Testis (tissue), 3 donors: ENCODE measurements around the gene ZBTB20. TPM values are rescaled to one million over a fixed set of nuclear protein-coding genes. Genes with fewer than 3 reads are reported as not detected.

Experiments
- DNase-seq: peaks from one replicate; pipeline ENCODE4 v3.0.0-alpha.2; 2019
- H3K27ac ChIP-seq, 2 donors: fragments of 200-600 bp; sonication (generic); one replicate each; pipeline ENCODE4 v1.5.1; 2019
- H3K27me3 ChIP-seq: fragments of 200-600 bp; sonication (generic); one replicate; pipeline ENCODE4 v1.5.1; 2019
- H3K36me3 ChIP-seq: fragments of 200-600 bp; sonication (generic); one replicate; pipeline ENCODE4 v1.5.1; 2017; ENCODE audit warnings: low read depth; ENCODE audit errors: missing control alignments
- H3K4me1 ChIP-seq: fragments of 200-600 bp; sonication (generic); one replicate; pipeline ENCODE4 v1.5.1; 2019
- H3K4me3 ChIP-seq, 2 donors: fragments of 200-600 bp; sonication (generic); one replicate each; pipeline ENCODE4 v1.5.1; 2017 to 2019
- H3K9me3 ChIP-seq: fragments of 200-600 bp; sonication (generic); one replicate; pipeline ENCODE4 v1.5.1; 2017
- POLR2A ChIP-seq: fragments of 450-650 bp; IDR thresholded peaks from one replicate; pipeline ENCODE4 v1.6.1; 2017; ENCODE audit warnings: antibody characterized with exemption, mild to moderate bottlenecking, moderate library complexity
- WGBS, 2 donors: methylation state at CpG; one replicate each; pipeline ENCODE4 v1.1.5; 2018; 5-methylcytosine and 5-hydroxymethylcytosine counted together
- intact Hi-C: fragments of 100-400 bp; cut with DNase I; formaldehyde crosslinking; loops from one replicate; pipeline ENCODE4 v1.15.1; 2023; ENCODE audit warnings: low total_unique reads
- polyA plus RNA-seq: library from polyadenylated mRNA; stranded (reverse); fragments of 350-450 nt; fragmentation: Illumina TruSeq; extraction: RNeasy Lipid Tissue Mini Kit (QIAGEN cat#74804); gene quantifications from one replicate; pipeline ENCODE4 v1.2.3, GENCODE V29; 2014; ENCODE audit warnings: low read depth, low replicate concordance; ENCODE audit not compliant: insufficient read depth
- total RNA-seq, 2 donors: library from RNA; depleted of rRNA; stranded (reverse); fragments of >200 nt; gene quantifications; one replicate each; pipeline ENCODE4 v1.2.3, GENCODE V29; 2016
- TF ChIP-seq, protein P1 (sequence below), 3 experiments: fragments of 450-650 bp in 2 of 3; fragments of 200-600 bp in 1 of 3; sonication (generic) in 1 of 3; IDR thresholded peaks; one replicate each; pipeline ENCODE4 v1.5.1; 2016 to 2019; ENCODE audit warnings: antibody characterized with exemption in 3 of 3, mild to moderate bottlenecking in 2 of 3, moderate library complexity in 1 of 3

ZBTB20 gene
- total and polyA plus RNA-seq, 3 donors from 2014 or later = 36.8 to 179 (median 126) TPM

DNA sequence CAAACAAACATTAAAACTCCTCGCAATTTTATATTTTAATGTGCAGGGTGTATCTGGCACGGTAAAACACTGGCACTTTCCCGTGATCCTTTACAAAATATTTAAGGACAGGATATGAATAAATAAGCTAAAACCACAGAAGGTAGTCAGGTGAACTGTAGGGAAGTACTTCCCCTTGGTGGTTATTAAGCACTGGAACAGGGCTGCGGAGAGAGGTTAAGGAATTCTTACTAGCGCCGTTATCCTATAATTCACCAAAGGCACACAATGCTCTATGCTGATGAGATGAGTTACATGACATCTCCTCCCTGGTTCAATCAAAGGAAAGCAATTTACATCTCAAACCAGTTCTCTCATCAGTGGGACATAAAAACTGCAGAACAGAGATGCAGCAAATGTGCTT is 289.8 kb downstream of the ZBTB20 start:
- Histone ChIP-seq H3K4me1 (no peaks in the 10 kb centered on the region), H3K36me3 (no peaks in the 10 kb centered on the region), H3K27me3 (no peaks in the 10 kb centered on the region), H3K4me3 (no peak overlapping the region), H3K9me3 (no peaks in the 10 kb centered on the region), H3K27ac (no peak overlapping the region)
- TF ChIP-seq, protein P1, sequence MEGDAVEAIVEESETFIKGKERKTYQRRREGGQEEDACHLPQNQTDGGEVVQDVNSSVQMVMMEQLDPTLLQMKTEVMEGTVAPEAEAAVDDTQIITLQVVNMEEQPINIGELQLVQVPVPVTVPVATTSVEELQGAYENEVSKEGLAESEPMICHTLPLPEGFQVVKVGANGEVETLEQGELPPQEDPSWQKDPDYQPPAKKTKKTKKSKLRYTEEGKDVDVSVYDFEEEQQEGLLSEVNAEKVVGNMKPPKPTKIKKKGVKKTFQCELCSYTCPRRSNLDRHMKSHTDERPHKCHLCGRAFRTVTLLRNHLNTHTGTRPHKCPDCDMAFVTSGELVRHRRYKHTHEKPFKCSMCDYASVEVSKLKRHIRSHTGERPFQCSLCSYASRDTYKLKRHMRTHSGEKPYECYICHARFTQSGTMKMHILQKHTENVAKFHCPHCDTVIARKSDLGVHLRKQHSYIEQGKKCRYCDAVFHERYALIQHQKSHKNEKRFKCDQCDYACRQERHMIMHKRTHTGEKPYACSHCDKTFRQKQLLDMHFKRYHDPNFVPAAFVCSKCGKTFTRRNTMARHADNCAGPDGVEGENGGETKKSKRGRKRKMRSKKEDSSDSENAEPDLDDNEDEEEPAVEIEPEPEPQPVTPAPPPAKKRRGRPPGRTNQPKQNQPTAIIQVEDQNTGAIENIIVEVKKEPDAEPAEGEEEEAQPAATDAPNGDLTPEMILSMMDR (IDR thresholded peaks at IDR 0.05) = no peak
- TF ChIP-seq POLR2A = no peak
- no peak for DNase-seq
- intact Hi-C loops = no loop called here
- 62 to 68% methylated on average over 6 of the region's 6 CpGs for WGBS, 2 donors

- H3K36me3 ChIP-seq = no peaks in the 10 kb centered on the region
- WGBS, 2 donors = 64 to 73% methylated on average over 1 of the region's 1 CpG
- TF ChIP-seq POLR2A = no peak
- TF ChIP-seq, protein P1 (IDR thresholded peaks at IDR 0.05) = no peak
- intact Hi-C loops = no loop called here
- H3K9me3 ChIP-seq = no peaks in the 10 kb centered on the region
- H3K27me3 ChIP-seq = no peaks in the 10 kb centered on the region
- no peak overlapping the region for H3K27ac ChIP-seq
- no peak for DNase-seq
- no peak overlapping the region for H3K4me3 ChIP-seq
- H3K4me1 ChIP-seq = no peaks in the 10 kb centered on the region
Observed at GRCh38 chr3:114856835-114857234, 290.3 kb downstream of the ZBTB20 start.

GRCh38 chr3:114855839-114856238 is 291.2 kb downstream of the ZBTB20 start:
- Histone ChIP-seq H3K9me3 (no peaks in the 10 kb centered on the region), H3K36me3 (no peaks in the 10 kb centered on the region), H3K4me1 (no peaks in the 10 kb centered on the region), H3K4me3 (no peak overlapping the region), H3K27me3 (no peaks in the 10 kb centered on the region), H3K27ac (no peak overlapping the region)
- 83 to 91% methylated on average over 5 of the region's 5 CpGs for WGBS, 2 donors
- intact Hi-C loops = no loop called here
- no peak for DNase-seq
- TF ChIP-seq, protein P1 (IDR thresholded peaks at IDR 0.05) = no peak

- H3K27ac ChIP-seq = no peak overlapping the region
- no peaks in the 10 kb centered on the region for H3K9me3 ChIP-seq
- intact Hi-C loops = no loop called here
- peaks cover 13% of the 10 kb centered on the region for H3K4me1 ChIP-seq
- no peak overlapping the region for H3K4me3 ChIP-seq
- DNase-seq = no peak
- WGBS, 2 donors = 86 to 96% methylated on average over 3 of the region's 3 CpGs
- TF ChIP-seq, protein P1 (IDR thresholded peaks at IDR 0.05) = no peak
- TF ChIP-seq POLR2A = no peak
- H3K36me3 ChIP-seq = no peaks in the 10 kb centered on the region
- H3K27me3 ChIP-seq = no peaks in the 10 kb centered on the region
Observed at GRCh38 chr3:114852966-114853365, 294.1 kb downstream of the ZBTB20 start.

DNA sequence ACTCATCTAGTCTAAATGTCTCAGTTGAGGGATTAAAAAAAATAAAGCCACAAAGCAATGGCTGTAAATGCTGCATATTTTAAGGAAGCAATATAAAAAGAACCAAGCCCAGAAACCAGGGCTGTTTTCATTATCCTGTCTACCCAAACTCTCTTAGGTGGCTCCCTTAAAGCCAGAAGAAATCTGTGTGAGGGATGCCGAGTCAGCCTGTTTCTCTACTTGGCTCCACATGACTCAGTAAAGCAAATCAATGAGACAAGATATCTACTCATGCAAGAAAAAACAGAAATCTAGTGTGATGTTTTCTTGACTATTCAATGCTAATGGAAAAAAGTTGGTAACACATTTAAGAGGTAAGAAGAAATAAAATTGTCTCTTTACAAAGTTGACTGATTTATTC is 296.2 kb downstream of the ZBTB20 start:
- no peak for DNase-seq
- H3K9me3 ChIP-seq = no peaks in the 10 kb centered on the region
- no peak overlapping the region for H3K4me3 ChIP-seq
- TF ChIP-seq, protein P1 (IDR thresholded peaks at IDR 0.05) = no peak
- no peak for TF ChIP-seq POLR2A
- no peaks in the 10 kb centered on the region for H3K36me3 ChIP-seq
- H3K27me3 ChIP-seq = no peaks in the 10 kb centered on the region
- no peak overlapping the region for H3K27ac ChIP-seq
- 83 to 90% methylated on average over 1 of the region's 1 CpG for WGBS, 2 donors
- intact Hi-C loops = no loop called here
- H3K4me1 ChIP-seq = peaks cover 14% of the 10 kb centered on the region
